Astrocyte (in vitro differentiated cells and primary cell): ENCODE measurements around the gene ZNF835. TPM values are rescaled to one million over a fixed set of nuclear protein-coding genes. Genes with fewer than 3 reads are reported as not detected.

Source experiments
- DNase-seq: peaks from one replicate; pipeline ENCODE4 v3.0.0-alpha.2; 2010; ENCODE audit warnings: low read depth
- FAIRE-seq: peaks from 2 replicates; lab custom pipeline; 2011; peaks lifted over from hg19 to GRCh38; lab: Jason Lieb, UNC
- H2AFZ ChIP-seq: 2 replicates; pipeline ENCODE4 v1.6.0; 2012; ENCODE audit warnings: low read depth, low read length, inconsistent platforms
- H3K27ac ChIP-seq: 2 replicates; pipeline ENCODE4 v1.5.1; 2011; ENCODE audit warnings: low read depth, low read length, inconsistent platforms
- H3K27me3 ChIP-seq: 2 replicates; pipeline ENCODE4 v1.6.0; 2011; ENCODE audit warnings: low read length, inconsistent platforms; ENCODE audit not compliant: insufficient read depth
- H3K36me3 ChIP-seq: 2 replicates; pipeline ENCODE4 v1.5.1; 2011; ENCODE audit warnings: low read length, inconsistent platforms; ENCODE audit not compliant: insufficient read depth
- H3K4me1 ChIP-seq: 2 replicates; pipeline ENCODE4 v1.5.1; 2011; ENCODE audit warnings: low read length, inconsistent platforms; ENCODE audit not compliant: insufficient read depth
- H3K4me2 ChIP-seq: 2 replicates; pipeline ENCODE4 v1.6.0; 2012; ENCODE audit warnings: low read length, inconsistent platforms
- H3K4me3 ChIP-seq: 2 replicates; pipeline ENCODE4 v1.5.1; 2011; ENCODE audit warnings: low read depth, mild to moderate bottlenecking, low read length, inconsistent platforms; ENCODE audit not compliant: insufficient read depth
- H3K79me2 ChIP-seq: 2 replicates; pipeline ENCODE4 v1.6.0; 2012; ENCODE audit warnings: mild to moderate bottlenecking, low read length, inconsistent platforms; ENCODE audit not compliant: insufficient read depth
- H3K9ac ChIP-seq: 2 replicates; pipeline ENCODE4 v1.6.0; 2012; ENCODE audit warnings: mild to moderate bottlenecking, low read length, inconsistent platforms
- H3K9me3 ChIP-seq: 2 replicates; pipeline ENCODE4 v1.5.1; 2012; ENCODE audit warnings: low read depth, mild to moderate bottlenecking, low read length, inconsistent platforms; ENCODE audit not compliant: insufficient read depth
- H4K20me1 ChIP-seq: 2 replicates; pipeline ENCODE4 v1.6.0; 2012; ENCODE audit warnings: low read length, inconsistent platforms; ENCODE audit not compliant: insufficient read depth
- H3K27ac Mint-ChIP-seq: one replicate; pipeline ENCODE4 v1.8.0; 2021; ENCODE audit warnings: mild to moderate bottlenecking, mixed read lengths; ENCODE audit not compliant: unreplicated experiment
- H3K27me3 Mint-ChIP-seq: one replicate; pipeline ENCODE4 v1.8.0; 2021; ENCODE audit warnings: low read depth, mixed read lengths; ENCODE audit not compliant: unreplicated experiment
- H3K36me3 Mint-ChIP-seq: one replicate; pipeline ENCODE4 v1.8.0; 2021; ENCODE audit warnings: low read depth, mixed read lengths; ENCODE audit not compliant: unreplicated experiment
- H3K4me1 Mint-ChIP-seq: one replicate; pipeline ENCODE4 v1.8.0; 2021; ENCODE audit warnings: low read depth, mixed read lengths; ENCODE audit not compliant: unreplicated experiment
- H3K4me3 Mint-ChIP-seq: one replicate; pipeline ENCODE4 v1.8.0; 2021; ENCODE audit warnings: mild to moderate bottlenecking, moderate library complexity, mixed read lengths; ENCODE audit not compliant: unreplicated experiment
- H3K9me3 Mint-ChIP-seq: one replicate; pipeline ENCODE4 v1.8.0; 2021; ENCODE audit warnings: mild to moderate bottlenecking, mixed read lengths; ENCODE audit not compliant: unreplicated experiment
- EZH2 ChIP-seq: IDR thresholded peaks from 2 replicates; pipeline ENCODE4 v1.6.1; 2012; ENCODE audit warnings: mild to moderate bottlenecking, low read length, inconsistent platforms; ENCODE audit not compliant: insufficient read depth
- total RNA-seq: library from RNA; stranded (reverse); gene quantifications from 2 replicates; pipeline ENCODE4 v1.2.1, GENCODE V29; 2021
- TF ChIP-seq, protein P1 (sequence below): IDR thresholded peaks from 2 replicates; pipeline ENCODE4 v1.5.1; 2011; ENCODE audit warnings: low read depth, mild to moderate bottlenecking, inconsistent platforms, low read length, moderate library complexity; ENCODE audit not compliant: insufficient read depth

Gene ZNF835
- total RNA-seq, 1 donor from 2014 or later = not detected

DNA sequence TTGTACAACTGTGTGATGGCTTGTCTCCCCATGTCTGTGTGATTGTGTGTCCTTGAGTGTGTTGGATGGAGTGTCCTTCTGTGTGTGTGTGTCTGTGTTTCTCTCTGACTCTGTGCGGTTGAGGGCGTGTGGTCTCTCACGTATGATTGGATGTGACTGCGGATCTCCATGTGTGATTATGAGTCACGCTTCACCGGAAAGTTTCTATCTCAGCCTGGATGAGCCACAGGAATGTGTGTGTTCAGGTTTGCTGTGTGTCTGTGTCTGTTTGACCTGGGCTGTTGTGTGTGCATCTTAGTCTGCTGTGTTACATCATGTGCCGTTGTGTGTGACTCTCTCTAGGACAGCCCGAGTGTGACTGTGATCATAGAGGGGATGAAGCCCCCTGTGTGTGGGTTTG is 15.5 kb upstream of the ZNF835 start:
- no peak for FAIRE-seq
- H3K27ac ChIP-seq = no peak overlapping the region

DNA sequence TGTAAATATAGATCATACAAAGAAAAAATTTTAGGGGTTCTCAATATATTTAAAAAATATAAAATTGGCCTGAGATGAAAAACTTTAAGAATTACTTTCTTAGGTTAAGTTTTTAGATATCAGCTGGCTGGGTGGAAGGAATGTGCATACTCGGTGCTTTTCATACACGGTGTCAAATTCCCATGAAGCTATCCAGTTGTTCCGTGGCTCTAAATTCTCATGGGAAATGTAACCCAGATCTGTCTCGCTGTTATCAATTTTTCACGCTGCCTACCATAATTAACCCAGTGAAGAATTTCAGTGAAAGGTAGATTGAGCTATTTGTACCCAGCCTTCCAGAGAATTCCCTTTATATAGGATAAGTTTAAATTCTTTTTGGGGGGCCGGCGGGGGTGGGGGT is 11.6 kb upstream of the ZNF835 start:
- no peak overlapping the region for H3K27ac Mint-ChIP-seq
- H3K4me3 Mint-ChIP-seq = no peak overlapping the region
- H3K27me3 Mint-ChIP-seq = no peaks in the 10 kb centered on the region
- Histone ChIP-seq H3K9me3 (peaks cover 2% of the 10 kb centered on the region), H3K36me3 (no peaks in the 10 kb centered on the region), H3K27me3 (no peaks in the 10 kb centered on the region), H3K4me2 (no peak overlapping the region), H3K79me2 (no peaks in the 10 kb centered on the region), H2AFZ (no peak overlapping the region), H3K4me1 (no peaks in the 10 kb centered on the region), H3K27ac (no peak overlapping the region), H3K9ac (no peak overlapping the region), H4K20me1 (no peaks in the 10 kb centered on the region), H3K4me3 (no peak overlapping the region)
- peaks cover 22% of the 10 kb centered on the region for H3K9me3 Mint-ChIP-seq
- no peak for DNase-seq
- no peaks in the 10 kb centered on the region for H3K4me1 Mint-ChIP-seq
- H3K36me3 Mint-ChIP-seq = no peaks in the 10 kb centered on the region
- no peak for FAIRE-seq
- TF ChIP-seq, protein P1, sequence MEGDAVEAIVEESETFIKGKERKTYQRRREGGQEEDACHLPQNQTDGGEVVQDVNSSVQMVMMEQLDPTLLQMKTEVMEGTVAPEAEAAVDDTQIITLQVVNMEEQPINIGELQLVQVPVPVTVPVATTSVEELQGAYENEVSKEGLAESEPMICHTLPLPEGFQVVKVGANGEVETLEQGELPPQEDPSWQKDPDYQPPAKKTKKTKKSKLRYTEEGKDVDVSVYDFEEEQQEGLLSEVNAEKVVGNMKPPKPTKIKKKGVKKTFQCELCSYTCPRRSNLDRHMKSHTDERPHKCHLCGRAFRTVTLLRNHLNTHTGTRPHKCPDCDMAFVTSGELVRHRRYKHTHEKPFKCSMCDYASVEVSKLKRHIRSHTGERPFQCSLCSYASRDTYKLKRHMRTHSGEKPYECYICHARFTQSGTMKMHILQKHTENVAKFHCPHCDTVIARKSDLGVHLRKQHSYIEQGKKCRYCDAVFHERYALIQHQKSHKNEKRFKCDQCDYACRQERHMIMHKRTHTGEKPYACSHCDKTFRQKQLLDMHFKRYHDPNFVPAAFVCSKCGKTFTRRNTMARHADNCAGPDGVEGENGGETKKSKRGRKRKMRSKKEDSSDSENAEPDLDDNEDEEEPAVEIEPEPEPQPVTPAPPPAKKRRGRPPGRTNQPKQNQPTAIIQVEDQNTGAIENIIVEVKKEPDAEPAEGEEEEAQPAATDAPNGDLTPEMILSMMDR = no peak
- TF ChIP-seq EZH2 = no peak

More for the DNA sequence above, 15.5 kb upstream of the ZNF835 start:
- no peak overlapping the region for H2AFZ ChIP-seq
- H4K20me1 ChIP-seq = no peaks in the 10 kb centered on the region
- no peak overlapping the region for H3K9ac ChIP-seq
- H3K27ac Mint-ChIP-seq = no peak overlapping the region
- DNase-seq = no peak
- H3K36me3 ChIP-seq = no peaks in the 10 kb centered on the region
- H3K4me3 Mint-ChIP-seq = no peak overlapping the region
- H3K4me2 ChIP-seq = no peak overlapping the region
- no peaks in the 10 kb centered on the region for H3K4me1 ChIP-seq
- H3K27me3 Mint-ChIP-seq = no peaks in the 10 kb centered on the region
- H3K9me3 ChIP-seq = no peaks in the 10 kb centered on the region
- TF ChIP-seq, protein P1 = no peak
- TF ChIP-seq EZH2 = no peak
- H3K79me2 ChIP-seq = no peaks in the 10 kb centered on the region
- H3K4me3 ChIP-seq = no peak overlapping the region
- H3K27me3 ChIP-seq = no peaks in the 10 kb centered on the region
- H3K4me1 Mint-ChIP-seq = no peaks in the 10 kb centered on the region
- H3K9me3 Mint-ChIP-seq = peaks cover 18% of the 10 kb centered on the region
- no peaks in the 10 kb centered on the region for H3K36me3 Mint-ChIP-seq

DNA sequence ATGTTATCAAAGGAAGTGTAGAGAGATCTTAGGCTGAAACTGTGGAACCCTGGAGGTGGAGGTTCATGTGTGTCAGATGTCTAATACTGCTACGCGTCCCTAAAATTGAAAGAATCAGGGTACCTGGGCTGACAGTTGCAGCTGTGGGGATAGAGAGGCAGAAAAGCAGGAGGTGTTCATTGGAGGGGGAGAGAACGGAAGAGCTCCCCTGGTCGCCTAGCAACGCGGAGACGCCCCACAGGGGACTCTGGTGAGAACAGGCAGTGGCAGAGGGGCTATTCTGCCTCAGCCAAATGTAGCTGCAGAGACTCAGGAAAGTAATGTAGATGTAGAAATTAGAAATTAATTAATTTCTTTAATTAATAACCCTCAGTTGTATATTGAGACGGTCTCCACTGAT is 10.1 kb upstream of the ZNF835 start:
- H3K27ac ChIP-seq = no peak overlapping the region
- H3K27me3 ChIP-seq = no peaks in the 10 kb centered on the region
- FAIRE-seq (no peak), DNase-seq (no peak)
- peaks cover 3% of the 10 kb centered on the region for H3K9me3 ChIP-seq
- H3K4me1 ChIP-seq = no peaks in the 10 kb centered on the region
- Mint-ChIP-seq H3K36me3 (no peaks in the 10 kb centered on the region), H3K9me3 (peaks cover 25% of the 10 kb centered on the region), H3K27me3 (no peaks in the 10 kb centered on the region), H3K4me1 (no peaks in the 10 kb centered on the region), H3K27ac (no peak overlapping the region), H3K4me3 (no peak overlapping the region)
- H3K4me2 ChIP-seq = no peak overlapping the region
- TF ChIP-seq, protein P1 = no peak
- TF ChIP-seq EZH2 = no peak
- H3K9ac ChIP-seq = no peak overlapping the region
- H3K79me2 ChIP-seq = no peaks in the 10 kb centered on the region
- H2AFZ ChIP-seq = no peak overlapping the region
- no peak overlapping the region for H3K4me3 ChIP-seq
- H4K20me1 ChIP-seq = no peaks in the 10 kb centered on the region
- H3K36me3 ChIP-seq = no peaks in the 10 kb centered on the region
